Subcutaneous abdominal adipose tissue (tissue), 5 donors: Measurements from ENCODE around the gene ZIM2.
A peak's percentile ranks its signal among the peaks of the same experiment; 100 is the strongest.

Experiments
- H3K27ac ChIP-seq: one replicate; pipeline ENCODE4 v1.7.0; 2013; ENCODE audit warnings: low read depth, mild to moderate bottlenecking, inconsistent platforms, low read length, moderate library complexity
- H3K27me3 ChIP-seq, 5 donors: one replicate each; pipeline ENCODE4 v1.7.0; 2013; ENCODE audit warnings: low read length in 5 of 5, inconsistent platforms in 1 of 5; ENCODE audit not compliant: control insufficient read depth in 5 of 5, insufficient read depth in 4 of 5
- H3K36me3 ChIP-seq, 5 donors: one replicate each; pipeline ENCODE4 v1.7.0; 2013; ENCODE audit warnings: low read length in 5 of 5; ENCODE audit not compliant: control insufficient read depth in 5 of 5, insufficient read depth in 5 of 5
- H3K4me1 ChIP-seq, 5 donors: one replicate each; pipeline ENCODE4 v1.7.0; 2013; ENCODE audit warnings: low read length in 5 of 5, mild to moderate bottlenecking in 3 of 5, moderate library complexity in 1 of 5; ENCODE audit not compliant: control insufficient read depth in 5 of 5, insufficient read depth in 5 of 5
- H3K4me3 ChIP-seq, 5 donors: one replicate each; pipeline ENCODE4 v1.7.0; 2013; ENCODE audit warnings: low read length in 5 of 5, low read depth in 1 of 5
- H3K9ac ChIP-seq, 5 donors: one replicate each; pipeline ENCODE4 v1.7.0; 2013; ENCODE audit warnings: low read length in 5 of 5, mild to moderate bottlenecking in 4 of 5, moderate library complexity in 3 of 5
- H3K9me3 ChIP-seq, 5 donors: one replicate each; pipeline ENCODE4 v1.7.0; 2013; ENCODE audit warnings: low read length in 5 of 5; ENCODE audit not compliant: control insufficient read depth in 5 of 5
- donor health status: healthy.
- donor health status: healthy.
- donor health status: healthy.
- donor health status: healthy.
- donor health status: healthy.

The ZIM2 gene

GRCh38 chr19:56840451-56841192 lies at the start of gene ZIM2, which contains the start of gene PEG3:
Gene ZIM2, minus strand, starts transcription at chr19:56840726. Its CDS starts 16,449 bp downstream, at chr19:56824277.
Gene PEG3, minus strand, starts transcription at chr19:56840726. Its CDS starts 16,071 bp downstream, at chr19:56824655.
- H3K4me3 ChIP-seq = peak within 1 kb of the TSS; percentile 44 to 68 (median 60)
- H3K27ac ChIP-seq = no peak within 1 kb of the TSS
- H3K9ac ChIP-seq = no peak within 1 kb of the TSS
- peaks cover 0 to 26% (median 24%) of the 10 kb centered on the region in 5 donors for H3K4me1 ChIP-seq
- no peaks in the 10 kb centered on the region for H3K36me3 ChIP-seq
- no peaks in the 10 kb centered on the region for H3K27me3 ChIP-seq
- H3K9me3 ChIP-seq = peaks cover 0 to 17% (median 3%) of the 10 kb centered on the region in 5 donors

DNA sequence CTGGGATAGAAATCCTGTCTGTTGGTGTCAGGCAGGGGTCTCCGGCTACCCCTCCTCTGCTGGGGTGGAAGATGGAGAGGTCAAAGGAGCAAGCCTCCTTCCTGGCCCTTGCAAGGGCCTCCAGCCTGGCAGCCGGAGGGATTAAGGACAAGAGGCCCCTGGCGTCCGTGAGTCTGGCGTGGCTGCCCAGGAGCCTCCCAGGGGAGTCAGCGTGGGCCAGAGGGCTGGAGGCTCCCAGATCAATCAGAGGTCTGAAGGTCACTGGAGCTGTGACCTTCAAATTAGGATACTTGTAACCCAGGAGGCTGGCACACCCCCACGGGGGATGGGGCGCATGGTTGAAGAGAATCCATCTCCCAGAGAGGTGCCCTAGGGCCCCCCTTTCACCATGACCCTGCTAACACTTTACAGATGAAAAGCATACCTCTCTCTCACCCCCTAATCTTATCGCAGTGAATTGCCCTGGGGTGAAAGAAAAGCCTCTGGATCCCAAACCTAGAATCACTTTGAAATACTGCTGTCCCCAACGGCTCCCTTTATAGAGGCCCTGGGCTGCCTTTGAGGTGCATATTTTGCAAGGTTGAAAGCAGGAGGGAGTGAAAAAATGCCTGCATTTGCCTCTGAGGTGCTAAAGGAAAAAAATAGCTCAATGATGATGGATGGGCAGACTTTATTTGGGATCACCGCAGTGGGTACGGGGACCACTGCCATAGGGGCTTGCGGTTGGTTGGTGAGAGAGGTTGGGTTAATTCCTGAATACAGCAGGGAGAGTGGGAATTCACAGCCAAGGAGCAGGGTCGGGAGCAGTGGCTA lies 44.9 kb upstream of the ZIM2 start:
- no peak overlapping the region for H3K27ac ChIP-seq
- H3K36me3 ChIP-seq = no peaks in the 10 kb centered on the region
- no peak overlapping the region for H3K4me3 ChIP-seq
- H3K9me3 ChIP-seq = peaks cover 0 to 6% (median 6%) of the 10 kb centered on the region in 5 donors
- H3K9ac ChIP-seq = no peak overlapping the region
- peaks cover 0 to 11% (median 7%) of the 10 kb centered on the region in 5 donors for H3K27me3 ChIP-seq
- H3K4me1 ChIP-seq = no peaks in the 10 kb centered on the region

GRCh38 chr19:56884441-56884840 lies 43.9 kb upstream of the ZIM2 start:
- no peak overlapping the region for H3K27ac ChIP-seq
- H3K9ac ChIP-seq = no peak overlapping the region
- H3K4me3 ChIP-seq = no peak overlapping the region
- peaks cover 0 to 11% (median 7%) of the 10 kb centered on the region in 5 donors for H3K27me3 ChIP-seq
- H3K36me3 ChIP-seq = no peaks in the 10 kb centered on the region
- peaks cover 0 to 6% (median 6%) of the 10 kb centered on the region in 5 donors for H3K9me3 ChIP-seq
- H3K4me1 ChIP-seq = no peaks in the 10 kb centered on the region

- no peak overlapping the region for H3K4me3 ChIP-seq
- no peaks in the 10 kb centered on the region for H3K4me1 ChIP-seq
- H3K27ac ChIP-seq = no peak overlapping the region
- H3K36me3 ChIP-seq = no peaks in the 10 kb centered on the region
- no peak overlapping the region for H3K9ac ChIP-seq
- peaks cover 0 to 7% (median 6%) of the 10 kb centered on the region in 5 donors for H3K9me3 ChIP-seq
- peaks cover 0 to 15% (median 7%) of the 10 kb centered on the region in 5 donors for H3K27me3 ChIP-seq
Observed at GRCh38 chr19:56880592-56881190, 40.2 kb upstream of the ZIM2 start.

DNA sequence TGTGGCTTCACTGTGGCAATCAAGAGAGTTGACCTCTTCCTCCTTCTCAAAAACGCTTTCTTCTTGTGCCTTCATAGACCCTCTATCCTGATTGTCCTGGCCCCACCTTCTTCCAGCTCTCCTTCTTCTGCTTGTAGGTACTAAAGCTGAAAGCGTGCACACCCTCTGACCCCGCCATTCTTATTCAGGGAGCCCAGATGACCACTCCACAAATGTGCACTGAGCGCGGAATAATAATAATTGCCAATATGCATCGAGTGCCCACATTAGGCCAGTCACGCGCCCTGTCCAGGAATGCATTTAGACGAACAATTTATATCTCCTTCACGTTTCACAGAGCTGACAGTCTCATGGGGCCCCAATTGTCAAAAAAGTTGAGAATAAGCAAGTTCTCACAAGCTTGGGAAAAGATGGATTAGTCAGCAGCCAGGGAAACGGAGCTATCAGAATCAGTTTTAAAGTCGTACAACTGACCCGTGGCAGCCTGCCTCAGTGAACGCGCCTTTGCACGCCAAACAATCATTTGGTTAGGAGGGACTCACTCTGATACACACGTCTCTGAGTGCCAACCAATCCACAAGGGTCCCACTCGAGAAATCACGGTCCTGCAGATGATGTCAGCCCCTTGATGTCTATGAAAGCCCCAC lies 36.7 kb upstream of the ZIM2 start:
- Histone ChIP-seq H3K4me3 (no peak overlapping the region), H3K36me3 (no peaks in the 10 kb centered on the region), H3K27me3 (peaks cover 0 to 5% (median 0%) of the 10 kb centered on the region in 5 donors), H3K9ac (no peak overlapping the region), H3K4me1 (no peaks in the 10 kb centered on the region), H3K9me3 (peaks cover 0 to 31% (median 21%) of the 10 kb centered on the region in 5 donors), H3K27ac (no peak overlapping the region)

GRCh38 chr19:56875717-56876116 lies 35.2 kb upstream of the ZIM2 start:
- Histone ChIP-seq H3K36me3 (no peaks in the 10 kb centered on the region), H3K9ac (no peak overlapping the region), H3K9me3 (peaks cover 0 to 28% (median 19%) of the 10 kb centered on the region in 5 donors), H3K4me3 (peak overlapping the region in 1 of 5 donors; percentile 16), H3K4me1 (no peaks in the 10 kb centered on the region), H3K27ac (no peak overlapping the region), H3K27me3 (peaks cover 0 to 5% (median 0%) of the 10 kb centered on the region in 5 donors)

- H3K36me3 ChIP-seq = no peaks in the 10 kb centered on the region
- no peaks in the 10 kb centered on the region for H3K4me1 ChIP-seq
- peaks cover 0 to 5% (median 0%) of the 10 kb centered on the region in 5 donors for H3K27me3 ChIP-seq
- H3K27ac ChIP-seq = no peak overlapping the region
- H3K9ac ChIP-seq = no peak overlapping the region
- H3K4me3 ChIP-seq = peak overlapping the region in 1 of 5 donors; percentile 12
- H3K9me3 ChIP-seq = peaks cover 0 to 26% (median 16%) of the 10 kb centered on the region in 5 donors
Observed at GRCh38 chr19:56874530-56874929, 34.0 kb upstream of the ZIM2 start.

DNA sequence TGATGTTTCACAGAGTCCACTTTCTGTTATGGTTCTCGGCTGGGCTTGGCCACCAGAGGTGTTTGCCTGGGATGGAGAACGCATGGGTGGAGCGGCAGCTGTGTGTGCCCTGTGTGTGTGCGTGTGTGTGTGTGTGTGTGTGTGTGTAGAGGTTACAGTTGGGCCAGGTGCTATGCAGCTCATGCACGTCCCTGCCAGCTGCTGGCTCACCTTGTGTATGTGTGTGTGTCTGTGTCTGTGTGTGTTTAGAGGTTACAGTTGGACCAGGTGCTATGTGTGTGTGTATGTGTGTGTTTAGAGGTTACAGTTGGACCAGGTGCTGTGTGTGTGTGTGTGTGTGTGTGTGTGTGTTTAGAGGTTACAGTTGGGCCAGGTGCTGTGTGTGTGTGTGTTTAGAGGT lies 33.0 kb upstream of the ZIM2 start:
- Histone ChIP-seq H3K36me3 (no peaks in the 10 kb centered on the region), H3K9ac (no peak overlapping the region), H3K27me3 (peaks cover 0 to 5% (median 0%) of the 10 kb centered on the region in 5 donors), H3K4me1 (no peaks in the 10 kb centered on the region), H3K27ac (no peak overlapping the region), H3K9me3 (peaks cover 0 to 26% (median 16%) of the 10 kb centered on the region in 5 donors), H3K4me3 (no peak overlapping the region)

DNA sequence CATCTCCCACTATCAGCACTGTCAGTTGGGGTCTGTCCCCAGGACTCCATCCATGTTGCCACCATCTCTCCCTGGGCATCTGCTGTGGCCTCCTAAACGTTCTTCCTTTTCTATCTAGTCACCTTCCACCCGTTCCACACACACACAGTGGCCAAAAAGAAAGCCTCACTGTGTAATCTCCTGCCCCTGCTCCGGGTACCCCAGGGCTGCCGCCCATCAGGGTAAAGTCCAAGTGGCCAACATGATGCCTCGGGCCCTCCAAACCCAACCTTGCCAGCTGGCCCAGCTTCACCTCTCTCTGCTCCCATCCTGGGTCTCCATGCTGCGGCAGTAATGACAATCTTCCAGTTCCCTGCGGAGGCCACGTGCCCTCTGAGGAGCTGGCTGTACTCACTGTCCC lies 29.4 kb upstream of the ZIM2 start:
- Histone ChIP-seq H3K27ac (no peak overlapping the region), H3K9me3 (peaks cover 0 to 16% (median 9%) of the 10 kb centered on the region in 5 donors), H3K4me3 (no peak overlapping the region), H3K27me3 (no peaks in the 10 kb centered on the region), H3K9ac (no peak overlapping the region), H3K4me1 (no peaks in the 10 kb centered on the region), H3K36me3 (no peaks in the 10 kb centered on the region)
